Measurements from ENCODE around the gene SCML1.

The SCML1 gene

GRCh38 chrX:17792826-17793225, 55.5 kb downstream of the SCML1 start:
- H3K27ac ChIP-seq (ENCODE audit: low read depth, low read length): no peak overlapping the region
- no peaks in the 10 kb centered on the region for H3K27me3 ChIP-seq (ENCODE audit: control insufficient read depth, insufficient read depth, low read length)
- no peaks in the 10 kb centered on the region; the same call in 1 of the 2 replicates for H3K4me1 ChIP-seq (ENCODE audit: control insufficient read depth, insufficient read depth, low read length)
- H3K36me3 ChIP-seq (ENCODE audit: control insufficient read depth, insufficient read depth, low read length): no peaks in the 10 kb centered on the region
- H3K9ac ChIP-seq (ENCODE audit: low read depth, low read length): no peak overlapping the region
- no peaks in the 10 kb centered on the region for H3K9me3 ChIP-seq (ENCODE audit: control insufficient read depth, insufficient read depth, low read length)
- H3K4me3 ChIP-seq (ENCODE audit: low read depth, low read length): no peak overlapping the region

- H3K36me3 ChIP-seq (ENCODE audit: control insufficient read depth, insufficient read depth, low read length): no peaks in the 10 kb centered on the region
- no peak overlapping the region for H3K4me3 ChIP-seq (ENCODE audit: low read depth, low read length)
- 0 out of 2 replicates have a peak, but pooled peaks cover 2% of the 10 kb centered on the region for H3K27me3 ChIP-seq (ENCODE audit: control insufficient read depth, insufficient read depth, low read length)
- no peak overlapping the region for H3K9ac ChIP-seq (ENCODE audit: low read depth, low read length)
- no peaks in the 10 kb centered on the region for H3K4me1 ChIP-seq (ENCODE audit: control insufficient read depth, insufficient read depth, low read length)
- no peaks in the 10 kb centered on the region for H3K9me3 ChIP-seq (ENCODE audit: control insufficient read depth, insufficient read depth, low read length)
- H3K27ac ChIP-seq (ENCODE audit: low read depth, low read length): no peak overlapping the region
These were observed 61.6 kb downstream of the SCML1 start for GRCh38 chrX:17798921-17799320.

DNA sequence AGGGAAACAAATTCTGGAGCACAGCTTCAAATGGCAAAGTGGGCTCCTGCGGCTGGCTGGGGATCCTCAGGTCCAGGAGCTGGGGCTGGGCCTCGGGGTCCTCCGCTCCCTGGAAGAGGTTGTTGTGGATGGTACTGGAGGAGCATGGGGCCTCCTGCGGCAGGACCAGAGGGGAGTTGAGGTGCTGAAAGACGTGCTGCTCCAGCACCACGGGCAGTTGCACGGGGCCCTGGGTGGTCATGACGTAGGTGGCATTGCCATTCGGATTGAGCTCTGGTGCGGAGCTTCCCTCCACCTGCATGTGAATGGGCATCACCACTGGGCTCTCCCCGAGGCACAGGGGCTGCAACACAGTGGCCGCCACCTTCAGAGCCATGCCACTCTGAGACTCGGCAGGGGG, 64.1 kb downstream of the SCML1 start:
- no peaks in the 10 kb centered on the region for H3K9me3 ChIP-seq (ENCODE audit: control insufficient read depth, insufficient read depth, low read length)
- H3K4me3 ChIP-seq (ENCODE audit: low read depth, low read length): no peak overlapping the region
- H3K27me3 ChIP-seq (ENCODE audit: control insufficient read depth, insufficient read depth, low read length): 0 out of 2 replicates have a peak, but pooled peaks cover 2% of the 10 kb centered on the region
- no peaks in the 10 kb centered on the region for H3K4me1 ChIP-seq (ENCODE audit: control insufficient read depth, insufficient read depth, low read length)
- H3K36me3 ChIP-seq (ENCODE audit: control insufficient read depth, insufficient read depth, low read length): no peaks in the 10 kb centered on the region
- H3K9ac ChIP-seq (ENCODE audit: low read depth, low read length): no peak overlapping the region
- no peak overlapping the region for H3K27ac ChIP-seq (ENCODE audit: low read depth, low read length)

DNA sequence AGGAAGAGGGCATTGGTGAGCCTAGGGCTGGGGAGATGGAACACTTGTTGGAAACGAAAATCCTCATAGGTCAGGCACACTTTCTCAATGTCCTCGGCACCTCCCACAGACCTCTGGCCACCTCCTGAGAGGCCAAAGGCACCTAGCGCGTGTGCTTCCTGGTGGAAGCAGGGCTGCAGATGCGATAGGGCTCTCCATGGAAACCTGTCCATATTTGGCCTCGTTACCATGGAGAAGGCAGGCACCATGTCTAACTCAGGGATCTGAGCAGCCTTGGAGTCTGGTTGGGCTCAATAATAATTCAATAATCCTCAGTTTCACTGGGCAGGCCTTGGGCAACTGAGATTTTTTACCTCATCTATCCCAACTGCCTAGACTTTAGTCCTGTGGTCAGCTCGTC, 65.5 kb downstream of the SCML1 start:
- Histone ChIP-seq H3K27ac (ENCODE audit: low read depth, low read length) (no peak overlapping the region), H3K4me1 (ENCODE audit: control insufficient read depth, insufficient read depth, low read length) (no peaks in the 10 kb centered on the region), H3K4me3 (ENCODE audit: low read depth, low read length) (no peak overlapping the region), H3K27me3 (ENCODE audit: control insufficient read depth, insufficient read depth, low read length) (0 out of 2 replicates have a peak, but pooled peaks cover 2% of the 10 kb centered on the region), H3K9ac (ENCODE audit: low read depth, low read length) (no peak overlapping the region), H3K36me3 (ENCODE audit: control insufficient read depth, insufficient read depth, low read length) (no peaks in the 10 kb centered on the region), H3K9me3 (ENCODE audit: control insufficient read depth, insufficient read depth, low read length) (no peaks in the 10 kb centered on the region)

DNA sequence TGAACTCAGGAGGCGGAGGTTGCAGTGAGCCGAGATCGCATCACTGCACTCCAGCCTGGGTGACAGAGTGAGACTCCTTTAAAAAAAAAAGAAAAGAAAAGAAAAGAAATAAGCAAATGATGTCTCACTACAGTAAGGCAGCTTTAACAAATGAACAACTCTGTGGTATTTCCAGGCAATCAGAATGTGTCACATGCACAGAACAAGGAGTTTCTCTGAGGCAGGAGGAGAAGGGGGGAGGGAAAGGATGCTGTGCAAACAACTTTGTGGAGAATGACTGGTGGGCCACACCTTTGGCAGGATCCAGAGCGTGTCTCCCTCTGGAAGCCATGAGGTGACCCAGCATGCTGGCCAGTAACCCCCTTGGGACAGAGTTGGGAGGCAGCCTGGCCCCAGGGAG, 66.2 kb downstream of the SCML1 start:
- Histone ChIP-seq H3K27ac (ENCODE audit: low read depth, low read length) (no peak overlapping the region), H3K4me1 (ENCODE audit: control insufficient read depth, insufficient read depth, low read length) (no peaks in the 10 kb centered on the region), H3K9me3 (ENCODE audit: control insufficient read depth, insufficient read depth, low read length) (no peaks in the 10 kb centered on the region), H3K4me3 (ENCODE audit: low read depth, low read length) (no peak overlapping the region), H3K36me3 (ENCODE audit: control insufficient read depth, insufficient read depth, low read length) (no peaks in the 10 kb centered on the region), H3K27me3 (ENCODE audit: control insufficient read depth, insufficient read depth, low read length) (0 out of 2 replicates have a peak, but pooled peaks cover 2% of the 10 kb centered on the region), H3K9ac (ENCODE audit: low read depth, low read length) (no peak overlapping the region)

Measured in HUES48 (cell line).